ENCODE results near the gene SYNGAP1.

DNA sequence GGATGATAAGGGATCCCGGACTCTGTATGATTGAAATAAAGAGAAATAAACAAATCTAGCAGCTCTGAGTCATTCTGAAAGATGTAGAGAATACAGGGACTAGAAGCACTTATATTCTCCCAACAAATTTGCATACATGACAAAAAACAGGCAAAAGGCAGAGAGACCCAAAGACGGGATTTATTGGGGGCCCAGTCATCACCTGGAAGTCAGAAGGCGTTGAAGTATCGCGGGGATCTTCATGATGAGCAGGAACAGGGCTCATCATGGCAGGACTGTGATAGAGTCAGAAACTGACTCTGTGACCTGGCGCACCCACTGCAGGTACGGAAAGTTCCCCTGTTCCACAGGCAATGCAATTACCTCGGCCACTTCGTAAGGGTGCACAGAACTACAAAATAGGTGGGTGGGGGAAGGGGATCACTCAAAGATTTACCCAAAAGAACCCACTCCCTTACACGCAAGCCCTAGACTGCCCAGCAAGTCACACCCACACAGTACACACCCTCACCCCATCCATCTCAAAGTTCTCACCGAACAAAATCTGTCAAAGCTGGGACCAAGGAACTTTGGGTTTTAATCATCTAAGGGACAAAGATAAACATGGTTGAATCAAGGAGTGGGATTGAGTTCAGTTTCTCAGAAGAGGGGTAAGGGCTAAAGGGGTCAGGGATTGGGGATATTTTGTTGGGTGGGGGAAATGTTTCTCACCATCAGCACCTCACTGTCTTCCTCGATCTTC lies 3.3 kb upstream of the SYNGAP1 start:
- TF ChIP-seq REST (IDR thresholded peaks at IDR 0.05; ENCODE audit: low read depth) (no peak), TCF12 (IDR thresholded peaks at IDR 0.05; ENCODE audit: low read depth) (no peak), TEAD4 (IDR thresholded peaks at IDR 0.05) (no peak), EP300 (IDR thresholded peaks at IDR 0.05; ENCODE audit: borderline replicate concordance) (no peak), RAD21 (IDR thresholded peaks at IDR 0.05; ENCODE audit: low read depth) (no peak), EGR1 (IDR thresholded peaks at IDR 0.05) (no peak)
